Gastrocnemius medialis (tissue), 4 donors: ENCODE measurements around the gene ZNF202. TPM values are rescaled to one million over a fixed set of nuclear protein-coding genes. Genes with fewer than 3 reads are reported as not detected.

Experiments
- ATAC-seq, 2 donors: fragments of 150-250 bp; one replicate each; pipeline ENCODE4 v1.9.1; 2016
- DNase-seq, 2 donors: peaks; one replicate each; pipeline ENCODE4 v3.0.0-alpha.2; 2019
- H3K27ac ChIP-seq, 4 donors: fragments of 200-600 bp; sonication (generic); 1 replicate in 1 of 4; 2 replicates in 3 of 4; pipeline ENCODE4 v1.5.1; 2016 to 2018; ENCODE audit warnings: mild to moderate bottlenecking in 2 of 4, moderate library complexity in 1 of 4
- H3K27me3 ChIP-seq, 3 donors: fragments of 200-600 bp; sonication (generic) in 2 of 3; 1 replicate in 1 of 3; 2 replicates in 2 of 3; pipeline versions ENCODE4 v1.5.1 to v1.6.0; 2016 to 2019; ENCODE audit warnings: mild to moderate bottlenecking in 1 of 3, moderate library complexity in 1 of 3
- H3K36me3 ChIP-seq, 2 donors: fragments of 200-600 bp; sonication (generic) in 1 of 2; one replicate each; pipeline ENCODE4 v1.5.1; 2017 to 2018
- H3K4me1 ChIP-seq, 2 donors: fragments of 200-600 bp; sonication (generic) in 1 of 2; one replicate each; pipeline ENCODE4 v1.5.1; 2016 to 2017; ENCODE audit warnings: mild to moderate bottlenecking in 2 of 2
- H3K4me3 ChIP-seq, 4 donors: fragments of 200-600 bp; sonication (generic) in 3 of 4; 1 replicate in 1 of 4; 2 replicates in 3 of 4; pipeline ENCODE4 v1.5.1; 2016 to 2019; ENCODE audit warnings: mild to moderate bottlenecking in 2 of 4
- H3K9me3 ChIP-seq, 3 donors: fragments of 200-600 bp; sonication (generic) in 2 of 3; 1 replicate in 1 of 3; 2 replicates in 2 of 3; pipeline ENCODE4 v1.5.1; 2016 to 2019
- POLR2A ChIP-seq, 2 donors: fragments of 450-650 bp; IDR thresholded peaks; one replicate each; pipeline ENCODE4 v1.6.1; 2017; ENCODE audit warnings: antibody characterized with exemption in 2 of 2, mild to moderate bottlenecking in 2 of 2, moderate library complexity in 2 of 2
- in situ Hi-C, 4 donors: fragments of 200-750 bp; cut with MboI; loops; one replicate each; pipeline versions ENCODE4 v1.15.0 to v1.8.0; 2017; ENCODE audit warnings: low sequenced_read_pairs in 4 of 4
- intact Hi-C: fragments of 100-400 bp; cut with DNase I; formaldehyde crosslinking; loops from one replicate; pipeline ENCODE4 v1.15.1; 2023; ENCODE audit warnings: low total_unique reads
- total RNA-seq, 4 donors: library from RNA; depleted of rRNA; stranded (reverse); fragments of >200 nt; gene quantifications; one replicate each; pipeline versions ENCODE4 v1.1.0 to v1.2.3, GENCODE V29; 2016
- TF ChIP-seq, protein P1 (sequence below), 5 experiments: fragments of 450-650 bp in 3 of 5; fragments of 200-600 bp in 2 of 5; sonication (generic) in 2 of 5; IDR thresholded peaks in 4 of 5; conservative IDR thresholded peaks in 1 of 5; 1 replicate in 4 of 5; 2 replicates in 1 of 5; pipeline ENCODE4 v1.5.1; 2016 to 2019; ENCODE audit warnings: antibody characterized with exemption in 5 of 5, mild to moderate bottlenecking in 3 of 5, moderate library complexity in 3 of 5

Gene ZNF202
- total RNA-seq, 4 donors from 2014 or later: 3.9 to 11.4 (median 5.3) TPM

DNA sequence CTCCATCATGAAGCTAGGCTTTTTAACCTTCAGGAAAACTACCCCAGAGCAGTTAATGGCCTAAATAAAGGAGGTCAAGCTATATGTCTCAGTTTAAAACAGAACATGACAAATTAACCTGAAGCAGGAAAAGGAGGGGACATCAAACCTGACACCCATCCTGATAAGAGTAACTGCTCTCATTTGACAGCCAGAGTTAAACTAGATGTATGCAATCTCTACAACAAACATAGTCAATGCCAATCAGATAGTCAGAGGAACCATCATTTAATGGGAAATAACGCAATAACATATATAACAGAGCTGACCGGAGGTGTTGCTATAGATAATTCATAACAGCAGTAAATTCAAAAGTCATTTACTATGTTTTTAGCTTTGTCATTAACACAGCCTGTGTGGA, 3.1 kb downstream of the ZNF202 start:
- intact Hi-C loops (no loop called here), in situ Hi-C loops (no loop called here)
- Histone ChIP-seq H3K9me3 (no peaks in the 10 kb centered on the region), H3K27me3 (no peaks in the 10 kb centered on the region), H3K4me3 (no peak overlapping the region), H3K27ac (no peak overlapping the region), H3K36me3 (peaks cover 0 to 26% of the 10 kb centered on the region in 2 donors), H3K4me1 (peaks cover 20% of the 10 kb centered on the region in 2 donors)
- no peak for DNase-seq
- TF ChIP-seq, protein P1, sequence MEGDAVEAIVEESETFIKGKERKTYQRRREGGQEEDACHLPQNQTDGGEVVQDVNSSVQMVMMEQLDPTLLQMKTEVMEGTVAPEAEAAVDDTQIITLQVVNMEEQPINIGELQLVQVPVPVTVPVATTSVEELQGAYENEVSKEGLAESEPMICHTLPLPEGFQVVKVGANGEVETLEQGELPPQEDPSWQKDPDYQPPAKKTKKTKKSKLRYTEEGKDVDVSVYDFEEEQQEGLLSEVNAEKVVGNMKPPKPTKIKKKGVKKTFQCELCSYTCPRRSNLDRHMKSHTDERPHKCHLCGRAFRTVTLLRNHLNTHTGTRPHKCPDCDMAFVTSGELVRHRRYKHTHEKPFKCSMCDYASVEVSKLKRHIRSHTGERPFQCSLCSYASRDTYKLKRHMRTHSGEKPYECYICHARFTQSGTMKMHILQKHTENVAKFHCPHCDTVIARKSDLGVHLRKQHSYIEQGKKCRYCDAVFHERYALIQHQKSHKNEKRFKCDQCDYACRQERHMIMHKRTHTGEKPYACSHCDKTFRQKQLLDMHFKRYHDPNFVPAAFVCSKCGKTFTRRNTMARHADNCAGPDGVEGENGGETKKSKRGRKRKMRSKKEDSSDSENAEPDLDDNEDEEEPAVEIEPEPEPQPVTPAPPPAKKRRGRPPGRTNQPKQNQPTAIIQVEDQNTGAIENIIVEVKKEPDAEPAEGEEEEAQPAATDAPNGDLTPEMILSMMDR (IDR thresholded peaks at IDR 0.05 in 4 of 5, conservative IDR thresholded peaks at IDR 0.05 in 1 of 5): no peak
- no peak for TF ChIP-seq POLR2A (IDR thresholded peaks at IDR 0.05)
- ATAC-seq: no peak

- intact Hi-C loops (no loop called here), in situ Hi-C loops (no loop called here)
- no peak overlapping the region for H3K27ac ChIP-seq
- no peaks in the 10 kb centered on the region for H3K9me3 ChIP-seq
- H3K4me3 ChIP-seq: no peak overlapping the region
- no peaks in the 10 kb centered on the region for H3K27me3 ChIP-seq
- peaks cover 0 to 30% of the 10 kb centered on the region in 2 donors for H3K36me3 ChIP-seq
- TF ChIP-seq, protein P1 (IDR thresholded peaks at IDR 0.05 in 4 of 5, conservative IDR thresholded peaks at IDR 0.05 in 1 of 5): no peak
- TF ChIP-seq POLR2A (IDR thresholded peaks at IDR 0.05): no peak
- peaks cover 11 to 14% of the 10 kb centered on the region in 2 donors for H3K4me1 ChIP-seq
- DNase-seq (no peak), ATAC-seq (no peak)
Measured at GRCh38 chr11:123736769-123737168, 4.7 kb downstream of the ZNF202 start.

DNA sequence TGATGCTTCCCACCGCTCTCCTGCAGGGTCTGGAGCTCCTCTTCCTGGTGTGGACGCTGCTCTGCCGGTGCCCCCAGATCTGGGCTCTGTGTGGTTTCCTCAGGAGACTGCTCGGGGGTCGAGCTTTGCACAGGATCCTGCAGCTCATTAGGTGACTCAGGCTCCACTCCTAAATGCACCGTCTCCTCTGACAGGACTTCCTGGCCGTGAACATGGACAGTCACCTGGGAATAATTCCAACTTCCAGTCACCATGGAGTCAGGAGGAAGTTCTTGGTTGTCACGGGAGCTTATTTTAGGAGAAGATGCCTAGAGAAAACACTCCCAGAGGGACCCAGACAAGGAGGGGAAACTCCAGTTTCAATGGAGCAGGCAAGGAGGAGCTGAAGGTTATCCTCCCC, 11.9 kb downstream of the ZNF202 start:
- H3K4me3 ChIP-seq: no peak overlapping the region
- no peaks in the 10 kb centered on the region for H3K27me3 ChIP-seq
- intact Hi-C loops: no loop called here
- no peaks in the 10 kb centered on the region for H3K9me3 ChIP-seq
- no peak overlapping the region for H3K27ac ChIP-seq
- in situ Hi-C loops: no loop called here
- DNase-seq (no peak), ATAC-seq (no peak)
- no peaks in the 10 kb centered on the region for H3K4me1 ChIP-seq
- H3K36me3 ChIP-seq: peaks cover 7 to 75% of the 10 kb centered on the region in 2 donors
- TF ChIP-seq, protein P1 (IDR thresholded peaks at IDR 0.05 in 4 of 5, conservative IDR thresholded peaks at IDR 0.05 in 1 of 5): no peak
- no peak for TF ChIP-seq POLR2A (IDR thresholded peaks at IDR 0.05)

DNA sequence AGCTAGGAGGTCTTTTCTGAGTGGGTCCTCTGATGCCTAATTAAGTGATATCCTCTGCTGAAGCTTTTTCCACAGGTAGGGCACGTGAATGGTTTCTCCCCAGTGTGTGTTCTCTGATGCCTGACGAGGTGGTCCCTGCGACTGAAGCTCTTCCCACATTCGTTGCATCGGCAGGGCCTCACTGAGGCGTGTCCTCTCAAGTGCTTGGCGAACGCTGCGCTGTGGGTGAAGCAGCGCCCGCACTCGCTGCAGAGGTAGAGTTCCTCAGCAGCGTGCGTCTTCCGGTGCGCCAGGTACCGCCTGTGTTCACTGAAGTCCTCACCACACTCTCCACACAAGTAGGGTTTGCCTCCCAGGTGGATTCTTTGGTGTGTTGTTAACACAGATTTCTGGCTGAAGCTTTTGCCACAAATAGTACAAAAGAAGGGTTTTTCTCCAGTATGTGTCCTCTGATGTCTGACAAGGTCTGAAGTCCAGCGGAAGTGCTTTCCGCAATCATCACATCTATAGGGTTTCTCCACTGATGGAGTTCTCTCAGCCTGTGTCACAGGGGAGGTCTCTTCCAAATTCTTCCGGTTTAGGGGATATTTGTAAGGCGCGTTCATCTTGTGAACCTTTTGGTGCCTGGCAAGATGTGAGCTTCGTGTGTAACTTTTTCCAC, 15.3 kb downstream of the ZNF202 start:
- Histone ChIP-seq H3K9me3 (no peaks in the 10 kb centered on the region), H3K36me3 (peaks cover 7 to 65% of the 10 kb centered on the region in 2 donors), H3K4me3 (no peak overlapping the region), H3K4me1 (no peaks in the 10 kb centered on the region), H3K27ac (no peak overlapping the region), H3K27me3 (no peaks in the 10 kb centered on the region)
- no peak for DNase-seq
- TF ChIP-seq POLR2A (IDR thresholded peaks at IDR 0.05): no peak
- TF ChIP-seq, protein P1 (IDR thresholded peaks at IDR 0.05 in 4 of 5, conservative IDR thresholded peaks at IDR 0.05 in 1 of 5): no peak
- intact Hi-C loops: no loop called here
- no peak for ATAC-seq
- in situ Hi-C loops: no loop called here

DNA sequence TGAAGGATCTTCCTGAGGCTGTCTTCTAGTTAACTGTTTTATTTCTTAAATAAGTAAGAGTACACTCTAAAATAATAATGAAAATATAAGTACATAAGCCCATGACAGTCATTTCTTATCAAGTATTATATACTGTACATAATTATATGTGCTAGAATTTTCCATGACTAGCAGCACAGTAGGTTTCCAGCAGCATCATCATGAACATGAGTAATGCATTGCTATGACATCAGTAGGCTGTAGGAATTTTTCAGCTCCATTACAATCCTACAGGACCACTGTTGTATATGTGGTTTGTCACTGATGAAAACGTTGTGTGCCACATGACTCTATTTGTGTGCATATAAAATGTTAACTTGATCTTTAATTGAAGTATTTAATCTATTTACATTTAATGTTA, 22.0 kb downstream of the ZNF202 start:
- in situ Hi-C loops: no loop called here
- no peaks in the 10 kb centered on the region for H3K9me3 ChIP-seq
- ATAC-seq (no peak), DNase-seq (no peak)
- intact Hi-C loops: no loop called here
- H3K36me3 ChIP-seq: peaks cover 0 to 2% of the 10 kb centered on the region in 2 donors
- H3K4me1 ChIP-seq: no peaks in the 10 kb centered on the region
- H3K4me3 ChIP-seq: no peak overlapping the region
- H3K27me3 ChIP-seq: no peaks in the 10 kb centered on the region
- no peak overlapping the region for H3K27ac ChIP-seq
- TF ChIP-seq POLR2A (IDR thresholded peaks at IDR 0.05): no peak
- TF ChIP-seq, protein P1 (IDR thresholded peaks at IDR 0.05 in 4 of 5, conservative IDR thresholded peaks at IDR 0.05 in 1 of 5): no peak
